Natural killer cell treated with Interleukin-12 subunit alpha and Interleukin-12 subunit beta and Interleukin-15 and Interleukin-18, amount 100 ng/mL, for 72 hours (primary cell): ENCODE measurements around the gene ATF7IP. TPM values are rescaled to one million over a fixed set of nuclear protein-coding genes. Genes with fewer than 3 reads are reported as not detected.
A peak's percentile ranks its signal among the peaks of the same experiment; 100 is the strongest.
"Not testable (repeated sequence)": the region's sequence is repeated elsewhere in the genome, so short reads cannot be mapped to it uniquely, and the experiment has no call there.

ENCODE experiments used
- ATAC-seq, 2 donors: fragments of 150-1000 bp; cut with Tn5 transposase in 1 of 2; sonication (Bioruptor Pico), chemical (Tn5 transposase) in 1 of 2; 2 replicates each; pipeline ENCODE4 v1.10.0; 2021
- DNase-seq: peaks from one replicate; pipeline ENCODE4 v3.0.0; 2022; ENCODE audit warnings: low spot score
- H3K27ac Mint-ChIP-seq, 2 donors: 1 replicate in 1 of 2; 2 replicates in 1 of 2; pipeline ENCODE4 v1.8.0; 2022; ENCODE audit warnings: mixed read lengths in 2 of 2, mild to moderate bottlenecking in 1 of 2, moderate library complexity in 1 of 2
- H3K27me3 Mint-ChIP-seq, 2 donors: 1 replicate in 1 of 2; 2 replicates in 1 of 2; pipeline ENCODE4 v1.8.0; 2022; ENCODE audit warnings: mixed read lengths in 2 of 2
- H3K36me3 Mint-ChIP-seq: one replicate; pipeline ENCODE4 v1.8.0; 2022; ENCODE audit warnings: mixed read lengths
- H3K4me1 Mint-ChIP-seq, 2 donors: 1 replicate in 1 of 2; 2 replicates in 1 of 2; pipeline ENCODE4 v1.8.0; 2022; ENCODE audit warnings: low read depth in 2 of 2, mixed read lengths in 2 of 2, mild to moderate bottlenecking in 1 of 2
- H3K4me3 Mint-ChIP-seq: one replicate; pipeline ENCODE4 v1.8.0; 2022; ENCODE audit warnings: mixed read lengths
- H3K9me3 Mint-ChIP-seq: 2 replicates; pipeline ENCODE4 v1.8.0; 2022; ENCODE audit warnings: mixed read lengths
- total RNA-seq, 2 donors: library from RNA; stranded (reverse); gene quantifications; one replicate each; pipeline ENCODE4 v1.2.3, GENCODE V29; 2022

The ATF7IP gene
- 100 to 1,000 TPM in 1 of 2 donors, 10 to 100 TPM in 1; 85.3 to 107 TPM for total RNA-seq

GRCh38 chr12:14365294-14366208 lies at the start of gene ATF7IP:
Gene ATF7IP, plus strand, starts transcription at chr12:14365682. Its CDS starts 58,234 bp downstream, at chr12:14423916.
- Mint-ChIP-seq H3K27me3 (no peaks in the 10 kb centered on the region), H3K27ac (peak within 1 kb of the TSS; percentile 91 to 95), H3K36me3 (peaks cover 15% of the 10 kb centered on the region), H3K4me1 (peaks cover 21 to 34% of the 10 kb centered on the region in 2 donors), H3K9me3 (no peaks in the 10 kb centered on the region), H3K4me3 (peak within 1 kb of the TSS; percentile 89)
- ATAC-seq (peak; percentile 97), DNase-seq (peak; percentile 98)

GRCh38 chr12:14317362-14318146 lies 47.9 kb upstream of the ATF7IP start:
- H3K36me3 Mint-ChIP-seq, result no peaks in the 10 kb centered on the region
- ATAC-seq, result no peak
- no peaks in the 10 kb centered on the region for H3K27me3 Mint-ChIP-seq
- H3K9me3 Mint-ChIP-seq, result no peaks in the 10 kb centered on the region
- no peaks in the 10 kb centered on the region for H3K4me1 Mint-ChIP-seq
- no peak overlapping the region for H3K27ac Mint-ChIP-seq
- DNase-seq, result no peak
- no peak overlapping the region for H3K4me3 Mint-ChIP-seq

GRCh38 chr12:14319704-14320427 lies 45.6 kb upstream of the ATF7IP start:
- not testable (repeated sequence) for H3K9me3 Mint-ChIP-seq, DNase-seq, H3K27ac Mint-ChIP-seq, ATAC-seq, H3K4me1 Mint-ChIP-seq, H3K27me3 Mint-ChIP-seq, H3K36me3 Mint-ChIP-seq, H3K4me3 Mint-ChIP-seq

- ATAC-seq (no peak), DNase-seq (no peak)
- no peaks in the 10 kb centered on the region for H3K4me1 Mint-ChIP-seq
- no peak overlapping the region for H3K4me3 Mint-ChIP-seq
- no peak overlapping the region for H3K27ac Mint-ChIP-seq
- H3K27me3 Mint-ChIP-seq, result no peaks in the 10 kb centered on the region
- no peaks in the 10 kb centered on the region for H3K9me3 Mint-ChIP-seq
- no peaks in the 10 kb centered on the region for H3K36me3 Mint-ChIP-seq
Observed at GRCh38 chr12:14322403-14322802, 43.1 kb upstream of the ATF7IP start.

- Mint-ChIP-seq H3K4me3 (no peak overlapping the region), H3K36me3 (no peaks in the 10 kb centered on the region), H3K4me1 (no peaks in the 10 kb centered on the region), H3K9me3 (no peaks in the 10 kb centered on the region), H3K27ac (no peak overlapping the region), H3K27me3 (no peaks in the 10 kb centered on the region)
- no peak for DNase-seq
- no peak for ATAC-seq
Observed at GRCh38 chr12:14325716-14326343, 39.7 kb upstream of the ATF7IP start.

GRCh38 chr12:14326699-14327098 lies 38.8 kb upstream of the ATF7IP start:
- Mint-ChIP-seq H3K27me3 (no peaks in the 10 kb centered on the region), H3K4me1 (no peaks in the 10 kb centered on the region), H3K36me3 (peaks cover under 1% of the 10 kb centered on the region), H3K27ac (no peak overlapping the region), H3K9me3 (no peaks in the 10 kb centered on the region), H3K4me3 (no peak overlapping the region)
- DNase-seq (no peak), ATAC-seq (no peak)

- no peak for DNase-seq
- ATAC-seq, result no peak
- no peaks in the 10 kb centered on the region for H3K4me1 Mint-ChIP-seq
- H3K4me3 Mint-ChIP-seq, result no peak overlapping the region
- H3K9me3 Mint-ChIP-seq, result no peaks in the 10 kb centered on the region
- peaks cover 8% of the 10 kb centered on the region for H3K36me3 Mint-ChIP-seq
- H3K27me3 Mint-ChIP-seq, result no peaks in the 10 kb centered on the region
- H3K27ac Mint-ChIP-seq, result no peak overlapping the region
Observed at GRCh38 chr12:14327711-14328110, 37.8 kb upstream of the ATF7IP start.

- no peaks in the 10 kb centered on the region for H3K4me1 Mint-ChIP-seq
- no peak for DNase-seq
- H3K4me3 Mint-ChIP-seq, result no peak overlapping the region
- no peaks in the 10 kb centered on the region for H3K27me3 Mint-ChIP-seq
- no peak overlapping the region for H3K27ac Mint-ChIP-seq
- ATAC-seq, result no peak
- no peaks in the 10 kb centered on the region for H3K9me3 Mint-ChIP-seq
- peaks cover 18% of the 10 kb centered on the region for H3K36me3 Mint-ChIP-seq
Observed at GRCh38 chr12:14332482-14332881, 33.0 kb upstream of the ATF7IP start.

- no peak for ATAC-seq
- H3K27me3 Mint-ChIP-seq, result no peaks in the 10 kb centered on the region
- H3K36me3 Mint-ChIP-seq, result peaks cover 20% of the 10 kb centered on the region
- no peak overlapping the region for H3K27ac Mint-ChIP-seq
- no peaks in the 10 kb centered on the region for H3K4me1 Mint-ChIP-seq
- no peak overlapping the region for H3K4me3 Mint-ChIP-seq
- DNase-seq, result no peak
- H3K9me3 Mint-ChIP-seq, result peaks cover 14% of the 10 kb centered on the region
Observed at GRCh38 chr12:14340371-14340770, 25.1 kb upstream of the ATF7IP start.

- H3K27me3 Mint-ChIP-seq, H3K4me3 Mint-ChIP-seq, ATAC-seq, H3K27ac Mint-ChIP-seq, DNase-seq, H3K4me1 Mint-ChIP-seq: not testable (repeated sequence)
- Mint-ChIP-seq H3K9me3 (peaks cover 16% of the 10 kb centered on the region), H3K36me3 (peaks cover 29% of the 10 kb centered on the region)
Observed at GRCh38 chr12:14351524-14351923, 14.0 kb upstream of the ATF7IP start.

GRCh38 chr12:14352066-14352465 lies 13.4 kb upstream of the ATF7IP start:
- not testable (repeated sequence) for ATAC-seq

GRCh38 chr12:14354665-14355064 lies 10.8 kb upstream of the ATF7IP start:
- not testable (repeated sequence) for H3K4me3 Mint-ChIP-seq, H3K27me3 Mint-ChIP-seq, DNase-seq, H3K27ac Mint-ChIP-seq, ATAC-seq, H3K4me1 Mint-ChIP-seq
- peaks cover 16% of the 10 kb centered on the region for H3K9me3 Mint-ChIP-seq
- peaks cover 29% of the 10 kb centered on the region for H3K36me3 Mint-ChIP-seq

More at GRCh38 chr12:14352066-14352465, 13.4 kb upstream of the ATF7IP start:
- H3K27ac Mint-ChIP-seq, H3K4me3 Mint-ChIP-seq, H3K4me1 Mint-ChIP-seq, H3K27me3 Mint-ChIP-seq, DNase-seq: not testable (repeated sequence)
- Mint-ChIP-seq H3K9me3 (peaks cover 16% of the 10 kb centered on the region), H3K36me3 (peaks cover 29% of the 10 kb centered on the region)

- ATAC-seq (no peak), DNase-seq (no peak)
- peaks cover 5% of the 10 kb centered on the region for H3K9me3 Mint-ChIP-seq
- H3K4me3 Mint-ChIP-seq, result no peak overlapping the region
- H3K4me1 Mint-ChIP-seq, result peaks cover 0 to 2% of the 10 kb centered on the region in 2 donors
- H3K27ac Mint-ChIP-seq, result no peak overlapping the region
- H3K27me3 Mint-ChIP-seq, result no peaks in the 10 kb centered on the region
- H3K36me3 Mint-ChIP-seq, result peaks cover 17% of the 10 kb centered on the region
Observed at GRCh38 chr12:14356147-14356546, 9.3 kb upstream of the ATF7IP start.
